GM23248 (cell line): Measurements from ENCODE around the gene MTSS2.

Experiments used
- EZH2 ChIP-seq: fragments of 200-600 bp; sonication (generic); IDR thresholded peaks from 2 replicates; pipeline ENCODE4 v1.6.1; 2018; ENCODE audit warnings: antibody characterized with exemption, mild to moderate bottlenecking; ENCODE audit not compliant: insufficient read depth, poor library complexity, severe bottlenecking
- EZH2phosphoT487 ChIP-seq: fragments of 200-600 bp; sonication (generic); IDR thresholded peaks from 2 replicates; pipeline ENCODE4 v1.6.1; 2018; ENCODE audit warnings: antibody characterized with exemption, moderate library complexity, mild to moderate bottlenecking, low read depth; ENCODE audit not compliant: insufficient read depth

DNA sequence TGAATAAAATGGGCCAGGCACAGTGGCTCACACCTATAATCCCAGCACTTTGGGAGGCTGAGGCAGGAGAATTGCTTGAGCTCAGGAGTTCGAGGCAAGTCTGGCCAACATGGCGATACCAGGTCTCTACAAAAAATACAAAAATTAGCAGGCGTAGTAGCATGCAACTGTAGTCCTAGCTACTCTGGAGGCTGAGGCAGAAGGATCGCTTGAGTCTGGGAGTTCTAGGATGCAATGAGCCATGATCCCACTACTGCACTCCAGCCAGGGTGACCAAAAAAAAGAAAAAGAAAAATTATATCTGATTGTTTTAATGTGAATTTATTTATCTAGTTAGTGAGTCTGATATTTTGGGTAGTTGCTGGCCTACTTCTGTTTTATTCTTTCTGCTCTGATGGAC lies 32.4 kb downstream of the MTSS2 start:
- TF ChIP-seq EZH2 (no peak), EZH2phosphoT487 (no peak)
